Epithelial cell of proximal tubule (primary cell): ENCODE results near the gene KRT15. TPM values are rescaled to one million over a fixed set of nuclear protein-coding genes. Genes with fewer than 3 reads are reported as not detected.
A peak's percentile ranks its signal among the peaks of the same experiment; 100 is the strongest.

Source experiments
- DNase-seq: peaks from one replicate; pipeline ENCODE4 v3.0.0-alpha.2; 2011; ENCODE audit warnings: low read depth
- H3K4me3 ChIP-seq: 2 replicates; pipeline ENCODE4 v1.5.1; 2011; ENCODE audit warnings: low read depth, mild to moderate bottlenecking, low read length
- CTCF ChIP-seq: conservative IDR thresholded peaks from 2 replicates; pipeline ENCODE4 v1.5.1; 2012; ENCODE audit warnings: low read depth, mild to moderate bottlenecking, low read length
- total RNA-seq: library from RNA; depleted of rRNA; stranded (reverse); fragments of >200 nt; gene quantifications from 2 replicates; pipeline ENCODE4 v1.2.3, GENCODE V29; 2015

The KRT15 gene
- 4.6 and 15.6 TPM in 2 replicates for total RNA-seq

- DNase-seq = no peak
- peak; percentile 20 for TF ChIP-seq CTCF
- no peak within 1 kb of the TSS for H3K4me3 ChIP-seq
Measured at GRCh38 chr17:41518789-41519449, at the start of gene KRT15. Gene KRT15 (minus strand): TSS chr17:41518890. CDS start chr17:41518827, 63 bp downstream.

GRCh38 chr17:41567317-41567716 is 48.6 kb upstream of the KRT15 start:
- TF ChIP-seq CTCF = no peak
- H3K4me3 ChIP-seq = no peak overlapping the region
- DNase-seq = no peak

GRCh38 chr17:41565338-41565737 is 46.6 kb upstream of the KRT15 start:
- no peak for DNase-seq
- no peak overlapping the region for H3K4me3 ChIP-seq
- no peak for TF ChIP-seq CTCF

- TF ChIP-seq CTCF = no peak
- H3K4me3 ChIP-seq = no peak overlapping the region
- DNase-seq = no peak
Measured at GRCh38 chr17:41563607-41564170, 45.0 kb upstream of the KRT15 start.

- DNase-seq = no peak
- no peak for TF ChIP-seq CTCF
Measured at GRCh38 chr17:41561554-41561953, 42.9 kb upstream of the KRT15 start.

GRCh38 chr17:41559548-41559947 is 40.9 kb upstream of the KRT15 start:
- DNase-seq = no peak
- no peak overlapping the region for H3K4me3 ChIP-seq
- no peak for TF ChIP-seq CTCF

More at GRCh38 chr17:41561554-41561953, 42.9 kb upstream of the KRT15 start:
- no peak overlapping the region for H3K4me3 ChIP-seq

GRCh38 chr17:41556931-41557330 is 38.2 kb upstream of the KRT15 start:
- DNase-seq = no peak
- TF ChIP-seq CTCF = no peak
- H3K4me3 ChIP-seq = no peak overlapping the region
